H1 (cell line): ENCODE measurements around the gene NMNAT3. TPM values are rescaled to one million over a fixed set of nuclear protein-coding genes. Genes with fewer than 3 reads are reported as not detected.

ENCODE experiments used
- polyA plus RNA-seq, 7 experiments: library from polyadenylated mRNA; depleted of rRNA in 3 of 7; stranded (reverse) in 5 of 7; unstranded in 2 of 7; fragments of >200 nt in 5 of 7; fragments of 200-250 nt in 2 of 7; gene quantifications; 1 replicate in 5 of 7; 2 replicates in 1 of 7; 4 replicates in 1 of 7; pipeline versions ENCODE4 v1.2.1 to v1.2.3, GENCODE V29; 2011 to 2013; ENCODE audit warnings: missing spikeins in 2 of 7, mixed read lengths in 2 of 7
- small RNA-seq: library from polyadenylated mRNA; stranded (forward); fragments of <200 nt; extraction: miRNeasy Mini kit (QIAGEN cat#:217004); gene quantifications from one replicate; pipeline ENCODE3, GENCODE V24; 2013; ENCODE audit not compliant: insufficient read depth
- total RNA-seq: library from RNA; stranded (reverse); fragmentation: NEBNext Ultra II Directional; extraction: Animal tissue kit (Norgen Biotek cat#: 25700); gene quantifications from 2 replicates; pipeline ENCODE4 v1.2.1, GENCODE V29; 2021

The NMNAT3 gene
- total and polyA plus RNA-seq, 2 of the 8 experiments (the other 6 are each of a cell fraction or from before 2014, with no cell fraction given), result 4.2 to 4.3 TPM

Small RNA genes lying within 50 kb of the gene (small RNA-seq; reads per million reads assigned to genes)
- gene RN7SL724P, result not detected

Other genes starting within 250 kb of the NMNAT3 start
- gene RBP2, start 201.5 kb downstream of the NMNAT3 start, total RNA-seq, result not detected in 2 replicates
- not detected in 2 replicates for gene RBP2, start 201.5 kb downstream of the NMNAT3 start, polyA plus RNA-seq (2011; rRNA removed)
- gene RBP1, start 138.2 kb downstream of the NMNAT3 start, total RNA-seq, result 47.8 and 56.6 TPM in 2 replicates
- 54.5 and 79.4 TPM in 2 replicates for gene RBP1, start 138.2 kb downstream of the NMNAT3 start, polyA plus RNA-seq (2011; rRNA removed)